HCT116 (cell line): ENCODE measurements around the gene CTR9. TPM values are rescaled to one million over a fixed set of nuclear protein-coding genes. Genes with fewer than 3 reads are reported as not detected.

Experiments used
- ATAC-seq: fragments of 200-7000 bp; cut with Tn5 transposase; 2 replicates; pipeline ENCODE4 v1.9.1; 2020; ENCODE audit warnings: mild to moderate bottlenecking, moderate library complexity
- BruUV-seq: library from RNA; stranded (reverse); fragments of 400-500 nt; replicated peaks from 2 replicates; lab custom pipeline; 2021; lab: Mats Ljungman, UMichigan
- CTCF ChIA-PET: fragments of 300-600 bp; sonication (Branson Sonifier 250); formaldehyde crosslinking; loops from one replicate; lab custom pipeline; 2021; ENCODE audit warnings: antibody characterized with exemption; lab: Charles Lee
- POLR2A ChIA-PET: fragments of 300-600, 350-600 bp; sonication (Branson Sonifier 250); formaldehyde crosslinking; loops from one replicate; lab custom pipeline; 2021; ENCODE audit warnings: antibody characterized with exemption; lab: Charles Lee
- RAD21 ChIA-PET, 2 experiments: fragments of 300-600 bp; sonication (Branson Sonifier 250); formaldehyde crosslinking; loops; one replicate each; lab custom pipeline; 2023; ENCODE audit warnings: low total read pairs in 2 of 2; ENCODE audit not compliant: uncharacterized antibody in 2 of 2, unreplicated experiment in 2 of 2, low non-redundant PET in 1 of 2; lab: Charles Lee
- DNase-seq: peaks from one replicate; pipeline ENCODE4 v3.0.0-alpha.2; 2010; ENCODE audit warnings: low read depth, low spot score
- H2AFZ ChIP-seq: fragments of 200-600 bp; shearing (Covaris generic), sonication (generic); 2 replicates; pipeline ENCODE4 v1.6.1; 2017; ENCODE audit warnings: low read depth, mixed run types, mixed read lengths, antibody characterized with exemption, low read length; ENCODE audit not compliant: poor library complexity, severe bottlenecking
- H3K27ac ChIP-seq: 2 replicates; pipeline ENCODE4 v1.5.1; 2012; ENCODE audit warnings: low read depth, low read length
- H3K27me3 ChIP-seq: fragments of 200-600 bp; sonication (generic); 2 replicates; pipeline ENCODE4 v1.6.1; 2016; ENCODE audit warnings: mixed run types, low read length, mixed read lengths; ENCODE audit not compliant: insufficient read depth
- H3K36me3 ChIP-seq, 2 experiments: fragments of 200-500 bp in 1 of 2; fragments of 200-600 bp in 1 of 2; sonication (Bioruptor generic) in 1 of 2; sonication (generic) in 1 of 2; 2 replicates each; pipeline versions ENCODE4 v1.5.1 to v1.6.1; 2014 to 2016; ENCODE audit warnings: low read length in 2 of 2, inconsistent platforms in 1 of 2, mixed read lengths in 1 of 2, mixed run types in 1 of 2; ENCODE audit not compliant: insufficient read depth in 2 of 2, control insufficient read depth in 1 of 2
- H3K4me1 ChIP-seq, 2 experiments: fragments of 200-600 bp in 1 of 2; sonication (generic) in 1 of 2; 2 replicates each; pipeline versions ENCODE4 v1.5.1 to v1.6.1; 2012 to 2017; ENCODE audit warnings: low read length in 2 of 2, inconsistent platforms in 1 of 2, mild to moderate bottlenecking in 1 of 2, mixed read lengths in 1 of 2, mixed run types in 1 of 2, moderate library complexity in 1 of 2; ENCODE audit not compliant: insufficient read depth in 2 of 2, control insufficient read depth in 1 of 2
- H3K4me2 ChIP-seq: fragments of 200-600 bp; sonication (generic); 2 replicates; pipeline ENCODE4 v1.6.1; 2017; ENCODE audit warnings: mixed run types, low read length, mixed read lengths
- H3K4me3 ChIP-seq, 2 experiments: fragments of 200-600 bp in 1 of 2; sonication (generic) in 1 of 2; replicated peaks in 1 of 2; 2 replicates each; pipeline ENCODE4 v1.5.1; 2011 to 2016; ENCODE audit warnings: low read length in 2 of 2, control low read depth in 1 of 2, low read depth in 1 of 2, mild to moderate bottlenecking in 1 of 2, mixed read lengths in 1 of 2, mixed run types in 1 of 2
- H3K79me2 ChIP-seq: fragments of 200-600 bp; sonication (generic); 2 replicates; pipeline ENCODE4 v1.6.1; 2017; ENCODE audit warnings: mild to moderate bottlenecking, mixed run types, low read length, moderate library complexity, mixed read lengths; ENCODE audit not compliant: insufficient read depth
- H3K9ac ChIP-seq: fragments of 200-600 bp; sonication (generic); 2 replicates; pipeline ENCODE4 v1.6.1; 2016; ENCODE audit warnings: low read length, mixed read lengths
- H3K9me2 ChIP-seq: fragments of 200-600 bp; sonication (generic), shearing (Covaris generic); 2 replicates; pipeline ENCODE4 v1.6.1; 2017; ENCODE audit warnings: mixed run types, mild to moderate bottlenecking, moderate library complexity; ENCODE audit not compliant: insufficient read depth
- H3K9me3 ChIP-seq, 2 experiments: fragments of 200-500 bp in 1 of 2; fragments of 200-600 bp in 1 of 2; sonication (Bioruptor generic) in 1 of 2; sonication (generic) in 1 of 2; 2 replicates each; pipeline ENCODE4 v1.6.1; 2014 to 2017; ENCODE audit warnings: low read length in 2 of 2, mixed read lengths in 2 of 2, inconsistent platforms in 1 of 2, low read depth in 1 of 2, mild to moderate bottlenecking in 1 of 2, mixed run types in 1 of 2, moderate library complexity in 1 of 2; ENCODE audit not compliant: control insufficient read depth in 1 of 2, insufficient read depth in 1 of 2
- H4K20me1 ChIP-seq: fragments of 200-600 bp; sonication (generic), shearing (Covaris generic); 2 replicates; pipeline ENCODE4 v1.6.1; 2017; ENCODE audit warnings: mixed run types, mild to moderate bottlenecking, moderate library complexity; ENCODE audit not compliant: insufficient read depth
- ATF3 ChIP-seq: IDR thresholded peaks from 2 replicates; pipeline ENCODE4 v1.6.1; 2012
- FOSL1 ChIP-seq: IDR thresholded peaks from 2 replicates; pipeline ENCODE4 v1.6.1; 2012; ENCODE audit warnings: low read depth
- JUND ChIP-seq: IDR thresholded peaks from 2 replicates; pipeline ENCODE4 v1.6.1; 2012
- REST ChIP-seq: IDR thresholded peaks from 2 replicates; pipeline ENCODE4 v1.6.1; 2012; ENCODE audit warnings: low read depth
- intact Hi-C: fragments of 100-400 bp; cut with micrococcal nuclease; formaldehyde crosslinking; loops from 2 replicates; pipeline ENCODE4 v1.10.0; 2022
- total RNA-seq: library from RNA; stranded (reverse); gene quantifications from one replicate; pipeline ENCODE4 v1.2.1, GENCODE V29; 2021; ENCODE audit not compliant: unreplicated experiment

The CTR9 gene
- total RNA-seq, 1 experiment from 2014 or later = 68.4 TPM

- H3K4me2 ChIP-seq = peak overlapping the region; percentile 6; the same call in 1 of the 2 replicates
- no TSS peak for BruUV-seq
- H3K27ac ChIP-seq = no peak overlapping the region
- H3K9me3 ChIP-seq = no peaks in the 10 kb centered on the region
- peak overlapping the region; percentile 82 for H2AFZ ChIP-seq
- ChIA-PET RAD21 (no interaction called here), POLR2A (no interaction called here), CTCF (no interaction called here)
- peak; percentile 25; the same call in 1 of the 2 replicates for TF ChIP-seq FOSL1
- no peak for TF ChIP-seq ATF3
- H3K9ac ChIP-seq = no peak overlapping the region
- DNase-seq = no peak
- no peak overlapping the region for H3K4me3 ChIP-seq
- intact Hi-C loops = no loop called here
- no peaks in the 10 kb centered on the region for H3K9me2 ChIP-seq
- peaks cover 3 to 26% of the 10 kb centered on the region in 2 experiments; a peak in 3 of 4 replicates for H3K4me1 ChIP-seq
- H3K79me2 ChIP-seq = peaks cover 8% of the 10 kb centered on the region
- no peaks in the 10 kb centered on the region for H4K20me1 ChIP-seq
- no peaks in the 10 kb centered on the region for H3K27me3 ChIP-seq
- no peaks in the 10 kb centered on the region for H3K36me3 ChIP-seq
- no peak for ATAC-seq
Measured at GRCh38 chr11:10746871-10747270, 4.2 kb upstream of the CTR9 start.

- no peaks in the 10 kb centered on the region for H3K27me3 ChIP-seq
- TF ChIP-seq JUND (no peak), REST (no peak)
- TF ChIP-seq, all 23 proteins: peak for 0
- peaks cover 17% of the 10 kb centered on the region for H3K79me2 ChIP-seq
- peak overlapping the region; percentile 10 for H2AFZ ChIP-seq
- POLR2A ChIA-PET = no interaction called here
- no peaks in the 10 kb centered on the region for H4K20me1 ChIP-seq
- ATAC-seq (no peak), DNase-seq (no peak)
- H3K9me3 ChIP-seq = no peaks in the 10 kb centered on the region
- H3K4me1 ChIP-seq = peaks cover 7 to 26% of the 10 kb centered on the region in 2 experiments; a peak in 3 of 4 replicates
- no peak overlapping the region for H3K27ac ChIP-seq
- CTCF ChIA-PET = no interaction called here
- intact Hi-C loops = no loop called here
- no TSS peak for BruUV-seq
- H3K9ac ChIP-seq = no peak overlapping the region
- no peak overlapping the region for H3K4me2 ChIP-seq
- RAD21 ChIA-PET = no interaction called here
- no peak overlapping the region for H3K4me3 ChIP-seq
- no peaks in the 10 kb centered on the region for H3K9me2 ChIP-seq
- peaks cover under 1 to 3% of the 10 kb centered on the region in 2 experiments; a peak in 2 of 4 replicates for H3K36me3 ChIP-seq
Measured at GRCh38 chr11:10747733-10748132, 3.3 kb upstream of the CTR9 start.
